SU-DHL-6 (cell line): ENCODE measurements around the gene LMNA.

Source experiments
- CTCF ChIP-seq: fragments of 200-600 bp; sonication (generic); IDR thresholded peaks from one replicate; pipeline ENCODE4 v1.5.1; 2017; ENCODE audit warnings: antibody characterized with exemption, mild to moderate bottlenecking, low read length, moderate library complexity; ENCODE audit not compliant: insufficient read depth, poor library complexity, severe bottlenecking
- EZH2phosphoT487 ChIP-seq: fragments of 200-600 bp; sonication (generic), shearing (Covaris generic); conservative IDR thresholded peaks from 2 replicates; pipeline ENCODE4 v1.6.1; 2018; ENCODE audit warnings: mild to moderate bottlenecking, antibody characterized with exemption, low read length, moderate library complexity, mixed read lengths

GRCh38 chr1:156129687-156130577, 15.4 kb downstream of the LMNA start:
- peak; percentile 81 for TF ChIP-seq CTCF
- TF ChIP-seq EZH2phosphoT487 = no peak
